Uterus (tissue), 4 donors: Measurements from ENCODE around the gene LIPJ. TPM values are rescaled to one million over a fixed set of nuclear protein-coding genes. Genes with fewer than 3 reads are reported as not detected.

Experiments
- DNase-seq, 2 donors: peaks; one replicate each; pipeline ENCODE4 v3.0.0-alpha.2; 2019 to 2020
- H3K27ac ChIP-seq, 2 donors: fragments of 200-600 bp; sonication (generic); 1 replicate in 1 of 2; 2 replicates in 1 of 2; pipeline ENCODE4 v1.5.1; 2016 to 2018
- H3K27me3 ChIP-seq, 2 donors: fragments of 200-600 bp; sonication (generic); one replicate each; pipeline ENCODE4 v1.5.1; 2018 to 2019; ENCODE audit warnings: control low read depth in 1 of 2
- H3K36me3 ChIP-seq, 2 donors: fragments of 200-600 bp; sonication (generic); one replicate each; pipeline ENCODE4 v1.5.1; 2019; ENCODE audit warnings: control low read depth in 1 of 2
- H3K4me1 ChIP-seq, 2 donors: fragments of 200-600 bp; sonication (generic); one replicate each; pipeline ENCODE4 v1.5.1; 2018 to 2019; ENCODE audit warnings: control low read depth in 1 of 2
- H3K4me3 ChIP-seq, 2 donors: fragments of 200-600 bp; sonication (generic); 1 replicate in 1 of 2; 2 replicates in 1 of 2; pipeline ENCODE4 v1.5.1; 2018 to 2019; ENCODE audit warnings: mild to moderate bottlenecking in 1 of 2
- H3K9me3 ChIP-seq, 2 donors: fragments of 200-600 bp; sonication (generic); one replicate each; pipeline ENCODE4 v1.5.1; 2019; ENCODE audit warnings: control low read depth in 1 of 2
- CTCF ChIP-seq, 4 experiments: fragments of 200-600 bp in 2 of 4; fragments of 450-650 bp in 2 of 4; sonication (generic) in 2 of 4; IDR thresholded peaks; one replicate each; pipeline ENCODE4 v1.5.1; 2016 to 2019; ENCODE audit warnings: antibody characterized with exemption in 4 of 4, mild to moderate bottlenecking in 2 of 4, moderate library complexity in 1 of 4
- POLR2A ChIP-seq, 2 donors: fragments of 450-650 bp; IDR thresholded peaks; one replicate each; pipeline ENCODE4 v1.6.1; 2016; ENCODE audit warnings: antibody characterized with exemption in 2 of 2, mild to moderate bottlenecking in 1 of 2, moderate library complexity in 1 of 2
- intact Hi-C: fragments of 100-400 bp; cut with DNase I; formaldehyde crosslinking; loops from one replicate; pipeline ENCODE4 v1.15.1; 2023; ENCODE audit warnings: low total_unique reads
- small RNA-seq: library from RNA; depleted of rRNA; stranded (forward); fragments of <200 nt; gene quantifications from one replicate; pipeline ENCODE3, GENCODE V24; 2016
- total RNA-seq, 4 donors: library from RNA; depleted of rRNA in 3 of 4; stranded (reverse); fragments of >200 nt in 3 of 4; gene quantifications; one replicate each; pipeline versions ENCODE4 v1.1.0 to v1.2.4, GENCODE V29; 2014 to 2023
- donor health status: DM: yes; HTN: yes; CAD: no.

The LIPJ gene
- total RNA-seq, 4 donors from 2014 or later = 0.48 to 1.2 (median 0.59) TPM; not detected in 1

GRCh38 chr10:88652616-88653015, 66.1 kb downstream of the LIPJ start:
- Histone ChIP-seq H3K4me3 (no peak overlapping the region), H3K27me3 (no peaks in the 10 kb centered on the region), H3K27ac (no peak overlapping the region), H3K9me3 (no peaks in the 10 kb centered on the region), H3K36me3 (no peaks in the 10 kb centered on the region), H3K4me1 (no peaks in the 10 kb centered on the region)
- TF ChIP-seq CTCF (IDR thresholded peaks at IDR 0.05) = no peak
- TF ChIP-seq POLR2A (IDR thresholded peaks at IDR 0.05) = no peak
- intact Hi-C loops = no loop called here
- DNase-seq = no peak

Small RNAs within 50 kb of the gene (small RNA-seq; reads per million reads assigned to genes)
- not detected for gene RF00019

Other genes starting within 250 kb of the LIPJ start
- 10 to 100 TPM in 3 of 4 donors, 1 to 10 TPM in 1; 8.7 to 19.7 (median 12.9) TPM for gene RNLS, start 3.4 kb upstream of the LIPJ start, total RNA-seq
- gene LIPF, start 77.7 kb downstream of the LIPJ start, total RNA-seq = 1 to 10 TPM in 1 of 4 donors, under 1 TPM in 1, not detected in 2; 0.88 to 4.4 TPM
- gene LIPK, start 119.5 kb downstream of the LIPJ start, total RNA-seq = not detected
- gene LIPN, start 173.3 kb downstream of the LIPJ start, total RNA-seq = not detected
- gene LIPM, start 216.0 kb downstream of the LIPJ start, total RNA-seq = not detected